Kidney (tissue), 14 donors: Measurements from ENCODE around the gene DNLZ. TPM values are rescaled to one million over a fixed set of nuclear protein-coding genes. Genes with fewer than 3 reads are reported as not detected.

ENCODE experiments used
- DNase-seq, 5 donors: peaks; one replicate each; pipeline ENCODE4 v3.0.0-alpha.2; 2013 to 2020
- FAIRE-seq: peaks from 2 replicates; lab custom pipeline; 2012; peaks lifted over from hg19 to GRCh38; lab: Jason Lieb, UNC
- H3K27ac ChIP-seq, 2 donors: one replicate each; pipeline ENCODE4 v1.7.0; 2013; ENCODE audit warnings: low read depth in 2 of 2, low read length in 2 of 2, inconsistent platforms in 1 of 2
- H3K27me3 ChIP-seq: one replicate; pipeline ENCODE4 v1.7.1; 2013; ENCODE audit warnings: low read length, inconsistent platforms; ENCODE audit not compliant: control insufficient read depth, insufficient read depth
- H3K36me3 ChIP-seq, 3 donors: one replicate each; pipeline versions ENCODE4 v1.7.0 to v1.7.1; 2013; ENCODE audit warnings: low read length in 3 of 3, control low read depth in 1 of 3, inconsistent platforms in 1 of 3; ENCODE audit not compliant: insufficient read depth in 3 of 3, control insufficient read depth in 2 of 3
- H3K4me1 ChIP-seq, 3 donors: one replicate each; pipeline versions ENCODE4 v1.7.0 to v1.7.1; 2013; ENCODE audit warnings: low read length in 3 of 3, inconsistent platforms in 1 of 3, low read depth in 1 of 3; ENCODE audit not compliant: control insufficient read depth in 2 of 3, insufficient read depth in 2 of 3
- H3K4me3 ChIP-seq, 3 donors: one replicate each; pipeline versions ENCODE4 v1.7.0 to v1.8.1; 2013; ENCODE audit warnings: low read length in 3 of 3, control low read depth in 1 of 3, inconsistent platforms in 1 of 3
- H3K9ac ChIP-seq, 3 donors: one replicate each; pipeline versions ENCODE4 v1.7.0 to v1.7.1; 2013; ENCODE audit warnings: low read length in 3 of 3, control low read depth in 1 of 3, inconsistent platforms in 1 of 3
- H3K9me3 ChIP-seq, 3 donors: one replicate each; pipeline versions ENCODE4 v1.7.0 to v1.7.1; 2013; ENCODE audit warnings: low read length in 3 of 3, control low read depth in 1 of 3, inconsistent platforms in 1 of 3; ENCODE audit not compliant: control insufficient read depth in 2 of 3, insufficient read depth in 1 of 3
- intact Hi-C: fragments of 100-400 bp; cut with DNase I; formaldehyde crosslinking; loops from one replicate; pipeline ENCODE4 v1.11.1; 2022
- polyA plus RNA-seq: library from polyadenylated mRNA; stranded (reverse); fragments of 350-450 nt; fragmentation: Illumina TruSeq; extraction: RNeasy Lipid Tissue Mini Kit (QIAGEN cat#74804); gene quantifications from one replicate; pipeline ENCODE4 v1.2.3, GENCODE V29; 2014; ENCODE audit warnings: low read depth, low replicate concordance; ENCODE audit not compliant: insufficient read depth
- total RNA-seq: library from RNA; stranded (reverse); fragmentation: NEBNext Ultra II Directional; extraction: Animal tissue kit (Norgen Biotek cat#: 25700); gene quantifications from one replicate; pipeline ENCODE4 v1.2.1, GENCODE V29; 2021
- TF ChIP-seq, protein P1 (sequence below): IDR thresholded peaks from 3 replicates; pipeline ENCODE4 v1.5.1; 2012; ENCODE audit warnings: mild to moderate bottlenecking, moderate library complexity, borderline replicate concordance; ENCODE audit not compliant: insufficient read depth; ENCODE audit errors: extremely low read depth
- donor health status: control.
- donor health status: control.
- donor health status: control.
- donor health status: control.
- donor health status: control.
- donor health status: DM: yes; HTN: yes; CAD: no.
- donor health status: Normal renal cell carcinoma (clear cell type).

DNLZ gene
- total and polyA plus RNA-seq, 2 donors from 2014 or later = 22.1 to 30.4 TPM

DNA sequence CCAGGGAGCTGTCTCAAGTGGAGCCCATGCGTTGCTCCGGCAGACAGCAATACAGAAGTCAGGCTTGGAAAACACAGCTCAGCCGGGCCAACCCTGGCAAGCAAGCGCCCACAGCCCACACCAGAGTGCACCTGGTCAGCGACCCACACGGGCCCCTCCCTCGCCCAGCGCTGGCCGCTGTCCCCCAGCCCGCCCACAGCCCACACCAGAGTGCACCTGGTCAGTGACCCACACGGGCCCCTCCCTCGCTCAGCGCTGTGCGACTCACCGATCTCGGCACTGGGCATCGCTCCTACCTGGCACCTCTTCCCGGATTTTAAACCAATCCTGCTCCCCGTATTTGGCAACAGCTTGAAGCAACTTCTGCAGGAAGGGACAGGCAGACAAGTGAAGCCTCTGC, 23.7 kb upstream of the DNLZ start:
- H3K4me1 ChIP-seq = no peaks in the 10 kb centered on the region
- intact Hi-C loops = no loop called here
- H3K27ac ChIP-seq = no peak overlapping the region
- no peak overlapping the region for H3K4me3 ChIP-seq
- TF ChIP-seq, protein P1, sequence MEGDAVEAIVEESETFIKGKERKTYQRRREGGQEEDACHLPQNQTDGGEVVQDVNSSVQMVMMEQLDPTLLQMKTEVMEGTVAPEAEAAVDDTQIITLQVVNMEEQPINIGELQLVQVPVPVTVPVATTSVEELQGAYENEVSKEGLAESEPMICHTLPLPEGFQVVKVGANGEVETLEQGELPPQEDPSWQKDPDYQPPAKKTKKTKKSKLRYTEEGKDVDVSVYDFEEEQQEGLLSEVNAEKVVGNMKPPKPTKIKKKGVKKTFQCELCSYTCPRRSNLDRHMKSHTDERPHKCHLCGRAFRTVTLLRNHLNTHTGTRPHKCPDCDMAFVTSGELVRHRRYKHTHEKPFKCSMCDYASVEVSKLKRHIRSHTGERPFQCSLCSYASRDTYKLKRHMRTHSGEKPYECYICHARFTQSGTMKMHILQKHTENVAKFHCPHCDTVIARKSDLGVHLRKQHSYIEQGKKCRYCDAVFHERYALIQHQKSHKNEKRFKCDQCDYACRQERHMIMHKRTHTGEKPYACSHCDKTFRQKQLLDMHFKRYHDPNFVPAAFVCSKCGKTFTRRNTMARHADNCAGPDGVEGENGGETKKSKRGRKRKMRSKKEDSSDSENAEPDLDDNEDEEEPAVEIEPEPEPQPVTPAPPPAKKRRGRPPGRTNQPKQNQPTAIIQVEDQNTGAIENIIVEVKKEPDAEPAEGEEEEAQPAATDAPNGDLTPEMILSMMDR = no peak
- peaks cover 0 to 27% (median 18%) of the 10 kb centered on the region in 3 donors for H3K36me3 ChIP-seq
- H3K27me3 ChIP-seq = no peaks in the 10 kb centered on the region
- no peak overlapping the region for H3K9ac ChIP-seq
- FAIRE-seq (no peak), DNase-seq (peak in 1 of 5 donors; percentile 49)
- no peaks in the 10 kb centered on the region for H3K9me3 ChIP-seq

DNA sequence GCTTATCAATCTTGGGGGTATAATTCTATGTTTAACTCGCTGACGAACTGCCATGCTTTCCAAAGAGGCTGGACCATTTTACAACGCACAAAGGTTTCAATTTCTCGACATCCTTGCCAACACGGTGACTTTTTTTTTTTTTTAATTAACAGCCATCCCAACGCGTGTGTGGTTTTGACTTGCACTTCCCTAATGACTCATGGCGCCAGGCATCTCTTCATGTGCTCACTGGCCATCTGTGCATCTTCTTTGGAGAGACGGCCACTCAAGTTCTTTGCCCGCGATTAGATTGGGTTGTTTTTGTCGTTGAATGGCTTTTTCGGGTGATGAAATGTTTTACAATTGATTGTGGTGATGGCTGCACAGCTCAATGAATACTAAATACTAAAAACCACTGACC, 22.5 kb upstream of the DNLZ start:
- Histone ChIP-seq H3K9me3 (no peaks in the 10 kb centered on the region), H3K9ac (no peak overlapping the region), H3K27ac (no peak overlapping the region), H3K36me3 (peaks cover 0 to 27% (median 14%) of the 10 kb centered on the region in 3 donors), H3K27me3 (no peaks in the 10 kb centered on the region), H3K4me3 (no peak overlapping the region), H3K4me1 (no peaks in the 10 kb centered on the region)
- TF ChIP-seq, protein P1 = no peak
- FAIRE-seq (no peak), DNase-seq (no peak)
- intact Hi-C loops = no loop called here

DNA sequence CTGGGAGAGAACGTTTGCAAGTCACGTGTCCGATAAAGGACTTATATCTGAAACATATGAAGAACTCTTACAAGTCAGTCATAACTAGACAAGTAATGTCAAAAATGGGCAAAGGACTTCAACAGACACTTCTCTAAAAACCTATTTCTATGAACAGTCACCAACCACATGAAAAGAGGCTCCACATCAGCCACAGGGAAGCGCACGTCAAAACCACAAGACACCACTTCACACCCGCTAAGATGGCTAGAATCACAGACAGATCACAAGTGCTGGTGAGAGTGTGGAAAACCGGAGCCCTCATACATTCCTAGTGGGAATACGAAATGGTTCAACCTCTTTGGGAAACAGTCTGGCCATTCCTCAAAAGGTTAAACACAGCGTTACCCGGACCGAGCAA, 21.5 kb upstream of the DNLZ start:
- no peaks in the 10 kb centered on the region for H3K27me3 ChIP-seq
- no peaks in the 10 kb centered on the region for H3K4me1 ChIP-seq
- FAIRE-seq = no peak
- intact Hi-C loops = no loop called here
- H3K9me3 ChIP-seq = no peaks in the 10 kb centered on the region
- H3K27ac ChIP-seq = no peak overlapping the region
- H3K36me3 ChIP-seq = peaks cover 0 to 27% (median 14%) of the 10 kb centered on the region in 3 donors
- DNase-seq = no peak
- TF ChIP-seq, protein P1 = no peak
- no peak overlapping the region for H3K9ac ChIP-seq
- no peak overlapping the region for H3K4me3 ChIP-seq

DNA sequence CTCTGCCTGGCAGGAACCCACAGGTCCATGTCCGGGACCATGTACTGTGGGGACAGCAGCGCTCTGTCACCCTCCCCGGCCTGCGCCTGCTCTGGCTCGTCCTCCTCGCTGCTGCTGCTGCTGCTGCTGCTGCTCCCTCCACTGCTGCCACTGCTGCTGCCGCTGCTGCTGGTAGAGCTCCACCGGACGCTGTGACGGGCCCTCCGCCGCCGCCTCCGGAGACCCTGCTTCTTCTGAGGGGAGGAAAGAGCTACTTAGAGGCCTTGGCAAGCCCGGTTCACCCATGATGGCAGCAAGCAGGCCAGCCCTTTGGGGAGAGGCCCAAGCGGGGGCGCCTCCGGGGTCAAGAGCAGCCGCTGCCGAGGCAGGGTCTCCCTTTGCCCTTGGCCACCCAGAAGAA, 19.9 kb upstream of the DNLZ start:
- H3K36me3 ChIP-seq = peaks cover 0 to 13% (median 10%) of the 10 kb centered on the region in 3 donors
- H3K4me1 ChIP-seq = no peaks in the 10 kb centered on the region
- H3K9me3 ChIP-seq = no peaks in the 10 kb centered on the region
- no peak for DNase-seq
- no peak overlapping the region for H3K9ac ChIP-seq
- intact Hi-C loops = no loop called here
- no peaks in the 10 kb centered on the region for H3K27me3 ChIP-seq
- TF ChIP-seq, protein P1 = no peak
- FAIRE-seq = no peak
- no peak overlapping the region for H3K27ac ChIP-seq
- H3K4me3 ChIP-seq = no peak overlapping the region
